Adrenal gland (tissue), 12 donors: ENCODE data around the gene PLGRKT. TPM values are rescaled to one million over a fixed set of nuclear protein-coding genes. Genes with fewer than 3 reads are reported as not detected.

ENCODE experiments used
- DNase-seq, 7 donors: peaks; one replicate each; pipeline ENCODE4 v3.0.0-alpha.2; 2019 to 2020
- H3K27ac ChIP-seq, 5 donors: fragments of 200-600 bp; sonication (generic) in 4 of 5; 1 replicate in 3 of 5; 2 replicates in 2 of 5; pipeline versions ENCODE4 v1.5.1 to v1.8.0; 2016 to 2020; ENCODE audit warnings: mild to moderate bottlenecking in 1 of 5
- H3K27me3 ChIP-seq: fragments of 200-600 bp; 2 replicates; pipeline ENCODE4 v1.8.0; 2021
- H3K36me3 ChIP-seq, 2 donors: fragments of 200-600 bp; replicated peaks in 1 of 2; 1 replicate in 1 of 2; 2 replicates in 1 of 2; pipeline versions ENCODE4 v1.5.1 to v1.8.0; 2018 to 2022
- H3K4me1 ChIP-seq, 2 donors: fragments of 200-600 bp; replicated peaks in 1 of 2; 1 replicate in 1 of 2; 2 replicates in 1 of 2; pipeline versions ENCODE4 v1.5.1 to v1.8.0; 2018 to 2021
- H3K4me3 ChIP-seq, 4 donors: fragments of 200-600 bp; sonication (generic) in 3 of 4; one replicate each; pipeline ENCODE4 v1.5.1; 2016 to 2018
- H3K9me3 ChIP-seq, 3 donors: fragments of 200-600 bp; sonication (generic) in 1 of 3; replicated peaks in 1 of 3; 1 replicate in 2 of 3; 2 replicates in 1 of 3; pipeline versions ENCODE4 v1.5.1 to v1.8.0; 2016 to 2021
- POLR2A ChIP-seq, 2 donors: fragments of 450-650 bp; IDR thresholded peaks; one replicate each; pipeline ENCODE4 v1.6.1; 2017; ENCODE audit warnings: antibody characterized with exemption in 2 of 2, mild to moderate bottlenecking in 2 of 2, moderate library complexity in 1 of 2
- WGBS, 4 donors: extraction: QIAGEN DNeasy Blood & Tissue Kit in 2 of 4; methylation state at CpG; one replicate each; pipeline versions ENCODE4 v1.1.5 to v1.1.7; 2013 to 2017; 5-methylcytosine and 5-hydroxymethylcytosine counted together
- intact Hi-C, 2 donors: fragments of 100-400 bp; cut with DNase I; formaldehyde crosslinking; loops; one replicate each; pipeline versions ENCODE4 v1.14.1 to v1.15.0; 2022 to 2023
- polyA plus RNA-seq, 3 donors: library from polyadenylated mRNA; stranded (reverse); fragments of 200-250 nt in 2 of 3; fragments of 350-450 nt in 1 of 3; fragmentation: Illumina TruSeq in 1 of 3; extraction: RNeasy Lipid Tissue Mini Kit (QIAGEN cat#74804) in 1 of 3; gene quantifications; one replicate each; pipeline ENCODE4 v1.2.3, GENCODE V29; 2013 to 2014
- total RNA-seq, 9 donors: library from RNA; depleted of rRNA in 4 of 9; stranded (reverse); fragments of >200 nt in 4 of 9; fragments of 120-200 nt in 1 of 9; fragmentation: NEBNext Ultra II Directional in 1 of 9; extraction: Animal tissue kit (Norgen Biotek cat#: 25700) in 1 of 9; gene quantifications; one replicate each; pipeline versions ENCODE4 v1.1.0 to v1.2.4, GENCODE V29; 2013 to 2023
- TF ChIP-seq, protein P1 (sequence below), 6 experiments: fragments of 450-650 bp in 4 of 6; fragments of 200-600 bp in 2 of 6; sonication (generic) in 1 of 6; IDR thresholded peaks; 1 replicate in 5 of 6; 2 replicates in 1 of 6; pipeline versions ENCODE4 v1.5.1 to v1.8.0; 2016 to 2021; ENCODE audit warnings: antibody characterized with exemption in 6 of 6, mild to moderate bottlenecking in 2 of 6, moderate library complexity in 1 of 6
- donor health status: healthy with polysubstance abuse.
- donor health status: Bipolar disorder and iron deficiency.
- donor health status: DM: yes; HTN: yes; CAD: no.
- donor health status: DM: no; HTN: no; CAD: no.
- donor health status: DM: no; HTN: no; CAD: no.
- donor health status: DM: yes; HTN: yes; CAD: no.

PLGRKT gene
- total and polyA plus RNA-seq, 12 donors, result 7.2 to 32.0 (median 20.7) TPM

DNA sequence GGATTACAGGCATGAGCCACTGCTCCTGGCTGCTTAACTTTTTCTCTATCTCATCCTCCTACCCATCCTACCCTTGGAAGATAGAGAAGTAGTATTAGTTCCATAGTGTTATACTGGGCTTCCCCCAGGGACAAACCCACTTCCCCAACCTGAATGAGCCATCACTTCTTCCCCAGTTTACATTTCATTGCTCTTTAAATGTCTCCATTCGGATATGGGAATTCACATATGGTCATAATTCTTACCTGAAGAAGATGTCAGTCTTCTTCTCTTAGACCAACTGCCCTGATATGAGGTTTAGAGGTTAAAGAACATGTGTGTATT, 14.5 kb upstream of the PLGRKT start:
- Histone ChIP-seq H3K27ac (no peak overlapping the region), H3K36me3 (no peaks in the 10 kb centered on the region), H3K27me3 (no peaks in the 10 kb centered on the region), H3K4me3 (no peak overlapping the region), H3K9me3 (no peaks in the 10 kb centered on the region), H3K4me1 (peaks cover 0 to 26% of the 10 kb centered on the region in 2 donors)
- WGBS, 4 donors, result 80 to 95% (median 87%) methylated on average over 1 of the region's 1 CpG
- DNase-seq, result no peak
- no peak for TF ChIP-seq POLR2A (IDR thresholded peaks at IDR 0.05)
- TF ChIP-seq, protein P1, sequence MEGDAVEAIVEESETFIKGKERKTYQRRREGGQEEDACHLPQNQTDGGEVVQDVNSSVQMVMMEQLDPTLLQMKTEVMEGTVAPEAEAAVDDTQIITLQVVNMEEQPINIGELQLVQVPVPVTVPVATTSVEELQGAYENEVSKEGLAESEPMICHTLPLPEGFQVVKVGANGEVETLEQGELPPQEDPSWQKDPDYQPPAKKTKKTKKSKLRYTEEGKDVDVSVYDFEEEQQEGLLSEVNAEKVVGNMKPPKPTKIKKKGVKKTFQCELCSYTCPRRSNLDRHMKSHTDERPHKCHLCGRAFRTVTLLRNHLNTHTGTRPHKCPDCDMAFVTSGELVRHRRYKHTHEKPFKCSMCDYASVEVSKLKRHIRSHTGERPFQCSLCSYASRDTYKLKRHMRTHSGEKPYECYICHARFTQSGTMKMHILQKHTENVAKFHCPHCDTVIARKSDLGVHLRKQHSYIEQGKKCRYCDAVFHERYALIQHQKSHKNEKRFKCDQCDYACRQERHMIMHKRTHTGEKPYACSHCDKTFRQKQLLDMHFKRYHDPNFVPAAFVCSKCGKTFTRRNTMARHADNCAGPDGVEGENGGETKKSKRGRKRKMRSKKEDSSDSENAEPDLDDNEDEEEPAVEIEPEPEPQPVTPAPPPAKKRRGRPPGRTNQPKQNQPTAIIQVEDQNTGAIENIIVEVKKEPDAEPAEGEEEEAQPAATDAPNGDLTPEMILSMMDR (IDR thresholded peaks at IDR 0.05), result no peak
- intact Hi-C loops, result loop anchor here (5.0 to 10.0 kb wide), 2 partner anchors 140 to 143 kb away; no protein-coding TSS in a partner anchor

DNA sequence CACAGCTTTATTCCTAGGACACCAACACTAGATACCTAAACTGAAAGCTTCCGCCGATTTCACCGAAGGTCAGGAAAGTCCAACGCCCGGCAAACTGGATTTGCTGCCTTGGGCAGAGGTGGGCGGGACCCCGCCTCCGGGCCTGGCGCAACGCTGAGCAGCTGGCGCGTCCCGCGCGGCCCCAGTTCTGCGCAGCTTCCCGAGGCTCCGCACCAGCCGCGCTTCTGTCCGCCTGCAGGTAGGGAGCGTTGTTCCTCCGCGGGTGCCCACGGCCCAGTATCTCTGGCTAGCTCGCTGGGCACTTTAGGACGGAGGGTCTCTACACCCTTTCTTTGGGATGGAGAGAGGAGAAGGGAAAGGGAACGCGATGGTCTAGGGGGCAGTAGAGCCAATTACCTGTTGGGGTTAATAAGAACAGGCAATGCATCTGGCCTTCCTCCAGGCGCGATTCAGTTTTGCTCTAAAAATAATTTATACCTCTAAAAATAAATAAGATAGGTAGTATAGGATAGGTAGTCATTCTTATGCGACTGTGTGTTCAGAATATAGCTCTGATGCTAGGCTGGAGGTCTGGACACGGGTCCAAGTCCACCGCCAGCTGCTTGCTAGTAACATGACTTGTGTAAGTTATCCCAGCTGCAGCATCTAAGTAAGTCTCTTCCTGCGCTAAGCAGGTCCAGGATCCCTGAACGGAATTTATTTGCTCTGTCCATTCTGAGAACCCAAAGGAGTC, 12.8 kb upstream of the PLGRKT start, which contains the start of gene CD274:
TSS of gene CD274 (plus strand) at position 184 of the 733 bp plus-strand sequence. CDS start 5,572 bp downstream, outside the sequence.
- no peaks in the 10 kb centered on the region for H3K27me3 ChIP-seq
- peaks cover 0 to 26% of the 10 kb centered on the region in 2 donors for H3K4me1 ChIP-seq
- H3K4me3 ChIP-seq, result peak within 1 kb of the TSS; percentile 7 to 61 (median 32)
- no peaks in the 10 kb centered on the region for H3K36me3 ChIP-seq
- 1 to 5% (median 3%) methylated on average over 16 to 36 of the region's 36 CpGs for WGBS, 4 donors
- peak in 1 of 2 donors; percentile 61 for TF ChIP-seq POLR2A (IDR thresholded peaks at IDR 0.05)
- TF ChIP-seq, protein P1 (IDR thresholded peaks at IDR 0.05), result peak; percentile 32 to 72 (median 63)
- no peaks in the 10 kb centered on the region for H3K9me3 ChIP-seq
- intact Hi-C loops, result loop anchor here (5.0 to 10.0 kb wide), 2 partner anchors 142 to 144 kb away; no protein-coding TSS in a partner anchor
- H3K27ac ChIP-seq, result peak within 1 kb of the TSS; percentile 41 to 85 (median 77)
- DNase-seq, result peak; percentile 89 to 96 (median 93)

DNA sequence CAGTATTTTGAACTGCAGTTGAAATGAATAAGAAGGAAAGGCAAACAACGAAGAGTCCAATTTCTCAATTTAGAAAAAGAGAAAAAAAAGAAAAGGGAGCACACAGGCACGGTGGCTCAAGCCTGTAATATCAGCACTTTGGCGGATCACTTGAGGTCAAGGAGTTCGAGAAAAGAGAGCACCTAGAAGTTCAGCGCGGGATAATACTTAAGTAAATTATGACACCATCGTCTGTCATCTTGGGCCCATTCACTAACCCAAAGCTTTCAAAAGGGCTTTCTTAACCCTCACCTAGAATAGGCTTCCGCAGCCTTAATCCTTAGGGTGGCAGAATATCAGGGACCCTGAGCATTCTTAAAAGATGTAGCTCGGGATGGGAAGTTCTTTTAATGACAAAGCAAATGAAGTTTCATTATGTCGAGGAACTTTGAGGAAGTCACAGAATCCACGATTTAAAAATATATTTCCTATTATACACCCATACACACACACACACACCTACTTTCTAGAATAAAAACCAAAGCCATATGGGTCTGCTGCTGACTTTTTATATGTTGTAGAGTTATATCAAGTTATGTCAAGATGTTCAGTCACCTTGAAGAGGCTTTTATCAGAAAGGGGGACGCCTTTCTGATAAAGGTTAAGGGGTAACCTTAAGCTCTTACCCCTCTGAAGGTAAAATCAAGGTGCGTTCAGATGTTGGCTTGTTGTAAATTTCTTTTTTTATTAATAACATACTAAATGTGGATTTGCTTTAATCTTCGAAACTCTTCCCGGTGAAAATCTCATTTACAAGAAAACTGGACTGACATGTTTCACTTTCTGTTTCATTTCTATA, 12.0 kb upstream of the PLGRKT start:
- Histone ChIP-seq H3K9me3 (no peaks in the 10 kb centered on the region), H3K36me3 (no peaks in the 10 kb centered on the region), H3K4me3 (peak overlapping the region; percentile 7 to 61 (median 32)), H3K4me1 (peaks cover 0 to 26% of the 10 kb centered on the region in 2 donors), H3K27ac (peak overlapping the region; percentile 41 to 85 (median 77)), H3K27me3 (no peaks in the 10 kb centered on the region)
- no peak for DNase-seq
- TF ChIP-seq, protein P1 (IDR thresholded peaks at IDR 0.05), result no peak
- TF ChIP-seq POLR2A (IDR thresholded peaks at IDR 0.05), result no peak
- 28 to 38% (median 30%) methylated on average over 15 of the region's 15 CpGs for WGBS, 4 donors
- intact Hi-C loops, result loop anchor here (5.0 to 10.0 kb wide), 3 partner anchors 143 to 685 kb away; no protein-coding TSS in a partner anchor
